Fibroblast of lung (primary cell): Measurements from ENCODE around the gene ITPK1.

Experiments
- CTCF ChIP-seq, 2 donors: IDR thresholded peaks in 1 of 2; conservative IDR thresholded peaks in 1 of 2; 1 replicate in 1 of 2; 2 replicates in 1 of 2; pipeline ENCODE4 v1.5.1; 2011 to 2012; ENCODE audit warnings: low read length in 2 of 2, control low read depth in 1 of 2, inconsistent platforms in 1 of 2, low read depth in 1 of 2, mild to moderate bottlenecking in 1 of 2
- EZH2 ChIP-seq: IDR thresholded peaks from 2 replicates; pipeline ENCODE4 v1.5.1; 2012; ENCODE audit warnings: low read length, control low read depth, mild to moderate bottlenecking; ENCODE audit errors: missing control alignments

GRCh38 chr14:92993302-92993701, 122.4 kb downstream of the ITPK1 start:
- TF ChIP-seq EZH2, result no peak
- TF ChIP-seq CTCF (conservative IDR thresholded peaks at IDR 0.05 in 1 of 2, IDR thresholded peaks at IDR 0.05 in 1 of 2; ENCODE audit: low read depth in 1 of 2, low read length in 2 of 2), result no peak
